ENCODE results near the gene SREBF1.

DNA sequence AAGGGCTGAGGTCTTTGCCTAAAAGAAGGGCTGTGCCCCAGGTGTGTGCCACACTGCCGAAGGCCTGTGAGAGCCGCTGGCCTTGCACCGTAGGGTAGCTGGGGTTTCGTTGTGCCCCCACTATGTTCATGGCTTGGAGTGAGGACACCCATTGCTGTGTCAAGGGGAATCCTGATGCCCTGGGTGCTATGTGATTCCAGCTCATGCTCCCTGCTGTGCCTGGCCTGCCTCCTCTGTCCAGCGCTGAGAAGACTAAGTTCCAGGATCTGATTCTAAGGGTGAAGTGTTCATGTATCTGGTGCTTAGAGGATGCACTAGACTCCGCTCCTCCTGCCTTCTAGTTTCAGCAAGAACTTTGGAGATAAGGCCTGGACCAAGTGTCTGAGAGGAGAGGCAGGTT is 47.4 kb downstream of the SREBF1 start:
- no peak for TF ChIP-seq CTBP1 (IDR thresholded peaks at IDR 0.05; ENCODE audit: borderline replicate concordance)
- TF ChIP-seq ARNT (IDR thresholded peaks at IDR 0.05), result no peak
- TF ChIP-seq ZNF384 (IDR thresholded peaks at IDR 0.05), result no peak
